Motor neuron (in vitro differentiated cells): ENCODE data around the gene KCNQ1. TPM values are rescaled to one million over a fixed set of nuclear protein-coding genes. Genes with fewer than 3 reads are reported as not detected.

ENCODE experiments used
- ATAC-seq, 8 experiments: fragments of 200-7000 bp; cut with Tn5 transposase; replicated peaks in 6 of 8; 2 replicates each; pipeline ENCODE4 v1.8.0; 2021; ENCODE audit warnings: mild to moderate bottlenecking in 8 of 8, moderate library complexity in 8 of 8
- H3K27ac ChIP-seq, 2 donors: fragments of 250-450 bp; sonication (Bioruptor Pico); 2 replicates each; pipeline ENCODE4 v1.9.0; 2021; ENCODE audit warnings: antibody characterized with exemption in 2 of 2, mild to moderate bottlenecking in 2 of 2, moderate library complexity in 1 of 2
- H3K4me1 ChIP-seq, 2 donors: fragments of 250-450 bp; sonication (Bioruptor Pico); replicated peaks in 1 of 2; 2 replicates each; pipeline ENCODE4 v1.6.1; 2021; ENCODE audit warnings: antibody characterized with exemption in 2 of 2, mild to moderate bottlenecking in 2 of 2, moderate library complexity in 1 of 2
- H3K4me3 ChIP-seq, 5 donors: fragments of 250-450 bp; sonication (Bioruptor Pico); 2 replicates each; pipeline ENCODE4 v1.9.0; 2021; ENCODE audit warnings: antibody characterized with exemption in 5 of 5, mild to moderate bottlenecking in 5 of 5, moderate library complexity in 4 of 5
- WGBS, 10 experiments: fragments of 450-650 bp; shearing (Covaris generic); methylation state at CpG; one replicate each; pipeline ENCODE4 v1.0.0; 2022; 5-methylcytosine and 5-hydroxymethylcytosine counted together
- in situ Hi-C, 9 experiments: fragments of 400-800 bp; cut with MboI; loops; one replicate each; pipeline ENCODE4 v1.15.0; 2021; ENCODE audit warnings: low sequenced_read_pairs in 9 of 9, low pct_unique_long_range_greater_than_20kb in 2 of 9; ENCODE audit not compliant: unreplicated experiment in 9 of 9
- total RNA-seq, 8 experiments: library from RNA; unstranded; fragments of 300-600 nt; gene quantifications; 2 replicates each; pipeline versions ENCODE4 v1.2.3 to v1.2.4, GENCODE V29; 2022

The KCNQ1 gene, protein sequence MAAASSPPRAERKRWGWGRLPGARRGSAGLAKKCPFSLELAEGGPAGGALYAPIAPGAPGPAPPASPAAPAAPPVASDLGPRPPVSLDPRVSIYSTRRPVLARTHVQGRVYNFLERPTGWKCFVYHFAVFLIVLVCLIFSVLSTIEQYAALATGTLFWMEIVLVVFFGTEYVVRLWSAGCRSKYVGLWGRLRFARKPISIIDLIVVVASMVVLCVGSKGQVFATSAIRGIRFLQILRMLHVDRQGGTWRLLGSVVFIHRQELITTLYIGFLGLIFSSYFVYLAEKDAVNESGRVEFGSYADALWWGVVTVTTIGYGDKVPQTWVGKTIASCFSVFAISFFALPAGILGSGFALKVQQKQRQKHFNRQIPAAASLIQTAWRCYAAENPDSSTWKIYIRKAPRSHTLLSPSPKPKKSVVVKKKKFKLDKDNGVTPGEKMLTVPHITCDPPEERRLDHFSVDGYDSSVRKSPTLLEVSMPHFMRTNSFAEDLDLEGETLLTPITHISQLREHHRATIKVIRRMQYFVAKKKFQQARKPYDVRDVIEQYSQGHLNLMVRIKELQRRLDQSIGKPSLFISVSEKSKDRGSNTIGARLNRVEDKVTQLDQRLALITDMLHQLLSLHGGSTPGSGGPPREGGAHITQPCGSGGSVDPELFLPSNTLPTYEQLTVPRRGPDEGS
- total RNA-seq = under 1 TPM in 6 of 8 experiments, not detected in 2; 0.04 to 0.66 (median 0.20) TPM

DNA sequence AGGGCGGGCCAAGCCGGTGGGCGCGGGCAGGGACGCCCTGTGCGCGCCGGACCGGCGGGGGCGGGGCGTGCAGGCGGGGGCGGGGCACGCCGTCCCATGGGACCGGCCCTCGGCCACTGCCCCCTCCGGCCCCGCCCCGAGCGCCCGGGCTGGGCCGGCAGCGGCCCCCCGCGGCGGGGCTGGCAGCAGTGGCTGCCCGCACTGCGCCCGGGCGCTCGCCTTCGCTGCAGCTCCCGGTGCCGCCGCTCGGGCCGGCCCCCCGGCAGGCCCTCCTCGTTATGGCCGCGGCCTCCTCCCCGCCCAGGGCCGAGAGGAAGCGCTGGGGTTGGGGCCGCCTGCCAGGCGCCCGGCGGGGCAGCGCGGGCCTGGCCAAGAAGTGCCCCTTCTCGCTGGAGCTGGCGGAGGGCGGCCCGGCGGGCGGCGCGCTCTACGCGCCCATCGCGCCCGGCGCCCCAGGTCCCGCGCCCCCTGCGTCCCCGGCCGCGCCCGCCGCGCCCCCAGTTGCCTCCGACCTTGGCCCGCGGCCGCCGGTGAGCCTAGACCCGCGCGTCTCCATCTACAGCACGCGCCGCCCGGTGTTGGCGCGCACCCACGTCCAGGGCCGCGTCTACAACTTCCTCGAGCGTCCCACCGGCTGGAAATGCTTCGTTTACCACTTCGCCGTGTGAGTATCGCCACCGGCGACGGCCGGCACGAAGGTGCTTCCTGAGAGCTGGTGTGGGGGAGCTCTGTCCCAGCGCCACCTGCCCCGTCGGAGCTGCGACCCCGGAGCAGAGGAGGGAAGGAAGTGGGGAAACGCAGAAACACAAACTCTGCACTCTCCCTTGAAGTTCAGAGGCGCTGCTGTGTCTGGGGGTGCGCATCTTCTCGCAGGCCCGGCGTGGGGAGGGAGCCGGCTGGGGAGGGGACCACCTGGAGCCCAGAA, at the start of gene KCNQ1:
Gene KCNQ1 (plus strand): TSS at position 188 of the 925 bp plus-strand sequence. CDS start 91 bp downstream, at position 279.
- peak within 1 kb of the TSS in 4 of 5 donors; percentile 10 to 28 (median 24) for H3K4me3 ChIP-seq
- in situ Hi-C loops = loop anchor here in 2 of 9 experiments (25.0 kb wide), 2 partner anchors 258 to 442 kb away; partner anchors contain the start of gene CDKN1C (in 1 of the 2)
- no peak within 1 kb of the TSS for H3K27ac ChIP-seq
- 0 to 17% (median 10%) methylated on average over 2 to 6 of the region's 116 CpGs; no CpG with 5 or more reads in 7 of the 10 experiments for WGBS, 10 experiments
- ATAC-seq = peak; percentile 58 to 93 (median 78)
- no peaks in the 10 kb centered on the region for H3K4me1 ChIP-seq

DNA sequence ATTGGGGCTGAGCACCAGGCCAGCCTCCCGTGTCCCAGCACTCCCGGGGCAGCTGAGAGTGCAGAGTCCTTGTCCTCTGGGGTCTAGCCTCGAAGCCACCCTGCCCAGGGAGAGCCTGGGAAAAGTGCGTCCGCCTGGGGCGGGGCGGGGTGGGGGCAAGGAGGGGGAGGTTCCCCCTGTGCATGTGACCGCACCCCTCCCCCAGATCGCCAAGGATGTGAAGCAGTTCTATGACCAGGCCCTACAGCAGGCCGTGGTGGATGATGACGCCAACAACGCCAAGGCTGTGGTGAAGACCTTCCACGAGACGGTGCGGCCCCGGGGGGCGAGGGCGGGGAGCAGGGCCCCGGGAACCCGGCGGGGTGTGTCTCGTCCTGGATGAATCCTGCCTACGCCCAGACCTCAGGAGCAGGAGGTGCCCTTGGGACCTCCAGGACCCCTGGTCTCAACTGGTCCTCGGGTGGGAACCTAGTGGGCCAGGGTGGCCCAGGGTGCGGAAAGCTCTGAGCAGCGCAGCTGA, 49.5 kb upstream of the KCNQ1 start:
- Histone ChIP-seq H3K27ac (no peak overlapping the region), H3K4me3 (no peak overlapping the region), H3K4me1 (peaks cover 7 to 9% of the 10 kb centered on the region in 2 donors)
- in situ Hi-C loops = no loop called here
- no peak for ATAC-seq
- whole genome bisulfite sequencing, 10 experiments = no CpG with 5 or more reads among the region's 26 CpGs

DNA sequence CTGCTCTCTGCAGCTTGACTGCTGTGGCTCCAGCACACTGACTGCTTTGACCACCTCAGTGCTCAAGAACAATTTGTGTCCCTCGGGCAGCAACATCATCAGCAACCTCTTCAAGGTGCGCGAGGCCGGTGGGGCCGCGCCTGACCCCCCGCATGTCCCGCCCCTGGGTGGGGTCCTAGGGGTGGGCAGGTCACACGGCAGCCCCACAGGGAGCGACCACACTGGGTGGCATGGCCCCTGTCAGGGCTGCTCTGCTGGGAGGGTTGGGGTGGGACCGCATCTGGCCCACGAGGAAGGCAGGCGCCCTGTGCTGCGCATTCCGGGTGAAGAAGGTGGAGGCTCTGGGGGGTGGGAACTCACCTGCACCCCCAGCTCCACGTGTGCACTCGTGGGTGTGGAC, 49.0 kb upstream of the KCNQ1 start:
- WGBS, 10 experiments = 67% methylated on average over 3 of the region's 17 CpGs; no CpG with 5 or more reads in 9 of the 10 experiments
- no peak overlapping the region for H3K27ac ChIP-seq
- no peak for ATAC-seq

DNA sequence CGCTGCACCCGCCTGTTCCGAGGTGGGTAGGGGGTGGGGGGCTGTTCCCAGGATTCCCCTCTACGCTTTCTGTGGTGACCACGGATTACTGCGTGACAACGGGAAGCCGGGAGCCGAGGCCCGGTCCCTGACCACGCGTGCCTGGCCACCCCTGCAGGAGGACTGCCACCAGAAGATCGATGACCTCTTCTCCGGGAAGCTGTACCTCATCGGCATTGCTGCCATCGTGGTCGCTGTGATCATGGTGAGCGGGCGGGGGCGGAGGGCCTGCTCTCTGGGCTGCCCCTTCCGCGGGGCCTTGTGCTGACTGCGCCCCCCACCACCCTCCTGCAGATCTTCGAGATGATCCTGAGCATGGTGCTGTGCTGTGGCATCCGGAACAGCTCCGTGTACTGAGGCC, 48.3 kb upstream of the KCNQ1 start:
- Histone ChIP-seq H3K4me3 (no peak overlapping the region), H3K4me1 (peaks cover 9 to 11% of the 10 kb centered on the region in 2 donors), H3K27ac (no peak overlapping the region)
- in situ Hi-C loops = no loop called here
- 83 to 100% (median 100%) methylated on average over 1 to 9 of the region's 26 CpGs; no CpG with 5 or more reads in 6 of the 10 experiments for WGBS, 10 experiments
- ATAC-seq = no peak

More for the DNA sequence above, 49.0 kb upstream of the KCNQ1 start:
- in situ Hi-C loops = no loop called here
- Histone ChIP-seq H3K4me1 (peaks cover 7 to 9% of the 10 kb centered on the region in 2 donors), H3K4me3 (no peak overlapping the region)

DNA sequence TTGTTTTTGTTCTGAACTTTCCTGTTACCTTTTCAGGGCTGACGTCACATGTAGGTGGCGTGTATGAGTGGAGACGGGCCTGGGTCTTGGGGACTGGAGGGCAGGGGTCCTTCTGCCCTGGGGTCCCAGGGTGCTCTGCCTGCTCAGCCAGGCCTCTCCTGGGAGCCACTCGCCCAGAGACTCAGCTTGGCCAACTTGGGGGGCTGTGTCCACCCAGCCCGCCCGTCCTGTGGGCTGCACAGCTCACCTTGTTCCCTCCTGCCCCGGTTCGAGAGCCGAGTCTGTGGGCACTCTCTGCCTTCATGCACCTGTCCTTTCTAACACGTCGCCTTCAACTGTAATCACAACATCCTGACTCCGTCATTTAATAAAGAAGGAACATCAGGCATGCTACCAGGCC, 47.8 kb upstream of the KCNQ1 start:
- ATAC-seq = no peak
- 60 to 100% (median 97%) methylated on average over 1 to 6 of the region's 12 CpGs; no CpG with 5 or more reads in 6 of the 10 experiments for WGBS, 10 experiments
- no peak overlapping the region for H3K27ac ChIP-seq
- H3K4me3 ChIP-seq = no peak overlapping the region
- peaks cover 14 to 16% of the 10 kb centered on the region in 2 donors for H3K4me1 ChIP-seq
- in situ Hi-C loops = no loop called here

DNA sequence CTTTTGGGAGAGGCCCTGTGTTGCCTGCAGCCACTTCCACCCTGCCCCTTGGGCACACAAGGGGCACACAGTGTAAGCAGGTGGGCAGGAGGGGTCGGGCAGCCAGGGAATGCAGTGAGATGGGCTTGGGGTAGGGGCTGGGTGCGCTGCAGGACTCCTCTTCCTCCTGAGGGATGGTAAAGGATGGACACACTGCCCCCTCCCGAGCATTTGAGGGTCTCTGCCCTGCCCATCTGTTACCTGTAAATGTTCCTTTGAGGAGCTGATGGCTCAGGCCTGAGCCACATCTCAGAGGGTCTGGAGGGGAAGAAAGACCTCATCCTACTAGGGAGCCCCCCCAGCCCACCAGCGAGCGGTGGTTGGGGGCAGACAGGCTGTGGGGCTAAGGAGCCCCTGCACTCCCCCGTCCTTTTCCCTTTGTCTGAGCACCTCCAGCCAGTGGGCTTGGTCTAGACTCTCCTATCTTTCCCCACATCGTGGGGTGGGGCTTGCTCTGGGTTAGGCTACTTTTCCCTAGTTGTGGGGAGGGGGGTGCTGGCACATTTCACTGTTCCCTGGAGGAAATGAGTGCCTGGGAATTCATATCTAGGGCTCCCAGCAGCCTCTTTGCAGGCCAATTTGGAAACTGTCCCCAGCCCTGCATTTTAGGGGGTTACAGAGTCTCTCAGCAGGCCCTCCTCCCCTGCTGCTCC, 46.0 kb upstream of the KCNQ1 start:
- Histone ChIP-seq H3K27ac (peak overlapping the region; percentile 94 to 98), H3K4me3 (peak overlapping the region; percentile 47 to 98 (median 53))

DNA sequence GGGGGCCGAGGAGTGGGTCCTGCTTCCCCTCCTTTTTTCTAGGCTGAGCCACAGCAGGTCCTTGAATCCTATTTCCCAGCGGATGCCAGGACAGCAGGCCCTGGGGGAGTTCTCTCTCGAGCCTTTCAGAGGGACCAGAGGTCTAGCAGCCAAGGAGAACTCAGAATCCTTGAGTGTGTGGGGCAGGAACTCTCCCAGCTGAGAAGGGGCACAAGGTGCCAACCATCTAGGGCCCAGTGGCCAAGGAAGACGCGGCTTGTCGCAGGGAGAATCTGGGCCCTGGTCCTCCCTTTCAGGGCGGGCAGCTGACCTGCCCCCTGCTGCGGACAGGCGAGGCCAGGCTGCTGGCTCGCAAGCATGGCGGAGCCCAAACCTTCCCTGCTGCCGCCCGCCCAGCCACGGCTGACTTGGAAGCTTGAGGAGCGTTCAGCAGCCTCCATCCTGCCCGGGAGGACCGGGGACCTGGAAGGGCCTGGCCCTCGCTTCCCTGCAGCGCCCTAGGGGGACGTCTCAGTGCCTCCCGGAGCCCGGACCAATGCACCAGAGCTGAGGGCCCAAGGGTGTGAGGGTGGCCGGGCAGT, 45.2 kb upstream of the KCNQ1 start:
- H3K4me3 ChIP-seq = peak overlapping the region; percentile 47 to 98 (median 53)
- in situ Hi-C loops = loop anchor here in 6 of 9 experiments (25.0 kb wide), 4 partner anchors 87 to 488 kb away; partner anchors contain the start of genes CDKN1C (in 2 of the 6), C11orf21 (in 1 of the 6) and TSPAN32 (in 1 of the 6)
- ATAC-seq = peak in 3 of 8 experiments; percentile 4 to 16 (median 8)
- 0 to 30% (median 5%) methylated on average over 2 to 3 of the region's 23 CpGs; no CpG with 5 or more reads in 6 of the 10 experiments for WGBS, 10 experiments
- peaks cover 15 to 16% of the 10 kb centered on the region in 2 donors for H3K4me1 ChIP-seq
- H3K27ac ChIP-seq = peak overlapping the region; percentile 94 to 98

More for the DNA sequence above, 46.0 kb upstream of the KCNQ1 start:
- WGBS, 10 experiments = 25 to 92% methylated on average over 2 of the region's 7 CpGs; no CpG with 5 or more reads in 8 of the 10 experiments
- in situ Hi-C loops = no loop called here
- ATAC-seq = no peak
- H3K4me1 ChIP-seq = peaks cover 15 to 16% of the 10 kb centered on the region in 2 donors

DNA sequence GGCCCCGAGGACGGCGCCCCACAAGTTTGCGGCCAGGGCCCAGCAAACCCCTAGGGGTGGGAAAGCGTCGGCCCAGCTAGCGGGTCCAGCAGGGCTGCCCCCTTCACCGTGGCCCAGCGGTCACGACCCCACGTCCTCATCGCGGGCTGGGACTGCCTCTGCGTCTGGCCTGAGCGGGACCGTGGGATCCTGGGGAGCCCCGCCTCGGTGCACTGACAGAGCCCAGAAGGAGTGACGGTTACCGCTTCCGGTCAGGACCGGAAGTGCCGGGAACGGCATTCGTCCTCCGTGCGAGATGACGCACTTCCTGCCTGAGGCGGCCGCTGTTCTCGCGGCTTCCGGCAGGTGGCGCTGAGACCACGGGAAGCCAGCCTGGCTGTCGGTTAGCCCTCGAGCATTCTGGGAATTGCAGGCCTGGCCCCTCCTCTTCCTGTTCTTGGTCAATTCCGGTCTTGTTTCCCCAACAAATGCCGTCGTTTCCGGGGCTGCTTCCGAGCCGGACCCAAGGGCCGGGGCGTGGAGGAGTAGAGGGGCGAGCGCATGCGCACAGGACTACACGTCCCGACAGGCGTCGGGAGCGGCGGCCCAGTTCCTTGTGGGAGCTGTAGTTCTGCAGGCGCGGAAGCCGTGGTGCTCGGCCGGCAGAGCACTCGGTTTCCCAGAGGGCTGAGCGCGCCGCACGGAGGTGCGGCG, 44.6 kb upstream of the KCNQ1 start, which contains the start of gene TSSC4:
Gene TSSC4 (plus strand): TSS at position 682 of the 693 bp plus-strand sequence. CDS start 1,884 bp downstream, outside the sequence.
- Histone ChIP-seq H3K27ac (peak within 1 kb of the TSS; percentile 94 to 98), H3K4me3 (peak within 1 kb of the TSS; percentile 74 to 98 (median 76)), H3K4me1 (peaks cover 15 to 16% of the 10 kb centered on the region in 2 donors)
- in situ Hi-C loops = loop anchor here in 6 of 9 experiments (25.0 kb wide), 4 partner anchors 88 to 487 kb away; partner anchors contain the start of genes CDKN1C (in 2 of the 6), C11orf21 (in 1 of the 6) and TSPAN32 (in 1 of the 6)
- peak; percentile 83 to 90 (median 88) for ATAC-seq
- WGBS, 10 experiments = 0 to 1% (median 0%) methylated on average over 1 to 17 of the region's 66 CpGs; no CpG with 5 or more reads in 4 of the 10 experiments

DNA sequence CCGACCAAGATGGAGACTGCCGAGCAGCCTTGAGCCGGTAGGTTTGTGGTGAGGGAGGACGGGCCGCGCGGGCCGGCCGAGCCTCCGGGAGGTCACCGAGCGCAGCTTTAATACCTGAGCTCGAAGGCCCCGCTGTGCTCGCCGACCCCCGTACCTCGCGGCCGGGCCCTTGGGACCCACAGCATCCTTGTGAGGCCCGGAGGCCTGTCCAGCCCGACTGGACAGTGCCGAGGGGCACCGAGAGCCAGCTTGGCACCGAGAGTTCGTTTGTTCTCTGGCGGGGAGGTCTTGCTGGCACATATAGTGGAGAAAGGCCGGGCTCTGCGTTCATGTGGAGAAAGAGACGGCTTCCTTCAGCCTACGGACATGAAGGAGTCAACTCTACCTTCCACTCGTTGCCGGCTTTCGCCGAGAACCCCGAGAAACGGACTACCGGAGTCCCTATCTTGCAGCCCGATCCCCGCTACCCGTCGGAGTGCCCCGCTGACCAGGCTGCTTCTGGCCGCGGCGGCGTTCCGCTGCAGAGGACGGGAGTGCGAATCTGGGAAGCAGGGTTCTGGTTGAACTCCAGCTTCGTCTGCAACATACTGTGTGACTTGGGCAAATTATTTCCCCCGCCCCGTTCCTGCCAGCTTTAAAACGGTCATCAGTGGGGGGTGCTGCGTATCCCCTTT, 43.9 kb upstream of the KCNQ1 start:
- peak; percentile 1 to 5 (median 2) for ATAC-seq

DNA sequence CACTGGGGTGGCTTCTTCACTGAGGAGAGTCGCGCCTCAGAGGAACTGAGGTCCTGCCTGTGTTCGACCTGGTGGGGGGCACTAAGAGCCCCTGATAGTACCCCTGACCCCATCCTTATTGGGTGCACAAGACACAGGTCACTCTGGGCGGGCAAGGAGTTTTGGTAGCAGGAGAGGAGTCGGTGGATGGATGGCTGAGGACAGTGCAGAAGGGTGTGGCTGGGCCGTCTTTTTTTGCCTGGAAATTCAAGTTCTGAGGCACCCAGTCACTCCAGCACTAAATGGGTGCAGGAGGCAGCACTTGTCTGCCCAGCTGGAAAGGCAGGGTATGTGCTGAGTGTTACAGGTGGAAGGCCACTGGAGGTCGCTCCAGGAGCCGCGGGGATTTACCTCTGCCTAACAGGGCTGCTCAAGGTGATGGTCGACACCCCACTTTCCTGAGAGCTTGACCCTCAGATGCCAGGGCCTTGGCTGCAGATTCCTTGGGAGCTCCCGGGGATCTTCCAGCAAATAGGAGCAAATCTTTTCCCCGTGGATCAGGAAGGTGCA, 43.3 kb upstream of the KCNQ1 start:
- Histone ChIP-seq H3K4me1 (peaks cover 15 to 16% of the 10 kb centered on the region in 2 donors), H3K27ac (peak overlapping the region; percentile 90 to 98), H3K4me3 (peak overlapping the region; percentile 74 to 98 (median 76))
- in situ Hi-C loops = loop anchor here in 6 of 9 experiments (25.0 kb wide), 4 partner anchors 89 to 486 kb away; partner anchors contain the start of genes CDKN1C (in 2 of the 6), C11orf21 (in 1 of the 6) and TSPAN32 (in 1 of the 6)
- WGBS, 10 experiments = 0 to 50% (median 32%) methylated on average over 3 to 6 of the region's 12 CpGs; no CpG with 5 or more reads in 4 of the 10 experiments
- no peak for ATAC-seq

More for the DNA sequence above, 43.9 kb upstream of the KCNQ1 start:
- 0 to 10% (median 0%) methylated on average over 1 to 16 of the region's 55 CpGs; no CpG with 5 or more reads in 2 of the 10 experiments for WGBS, 10 experiments
- in situ Hi-C loops = loop anchor here in 6 of 9 experiments (25.0 kb wide), 4 partner anchors 89 to 486 kb away; partner anchors contain the start of genes CDKN1C (in 2 of the 6), C11orf21 (in 1 of the 6) and TSPAN32 (in 1 of the 6)
- Histone ChIP-seq H3K4me1 (peaks cover 15 to 16% of the 10 kb centered on the region in 2 donors), H3K27ac (peak overlapping the region; percentile 90 to 98), H3K4me3 (peak overlapping the region; percentile 74 to 98 (median 76))
